HG03135 (cell line): ENCODE results near the gene AMOTL2.

Experiments used
- ATAC-seq: cut with Tn5 transposase; IDR thresholded peaks from one replicate; pipeline ENCODE4 v1.9.1; 2021; ENCODE audit warnings: mild to moderate bottlenecking, moderate library complexity; ENCODE audit not compliant: unreplicated experiment

The AMOTL2 gene

DNA sequence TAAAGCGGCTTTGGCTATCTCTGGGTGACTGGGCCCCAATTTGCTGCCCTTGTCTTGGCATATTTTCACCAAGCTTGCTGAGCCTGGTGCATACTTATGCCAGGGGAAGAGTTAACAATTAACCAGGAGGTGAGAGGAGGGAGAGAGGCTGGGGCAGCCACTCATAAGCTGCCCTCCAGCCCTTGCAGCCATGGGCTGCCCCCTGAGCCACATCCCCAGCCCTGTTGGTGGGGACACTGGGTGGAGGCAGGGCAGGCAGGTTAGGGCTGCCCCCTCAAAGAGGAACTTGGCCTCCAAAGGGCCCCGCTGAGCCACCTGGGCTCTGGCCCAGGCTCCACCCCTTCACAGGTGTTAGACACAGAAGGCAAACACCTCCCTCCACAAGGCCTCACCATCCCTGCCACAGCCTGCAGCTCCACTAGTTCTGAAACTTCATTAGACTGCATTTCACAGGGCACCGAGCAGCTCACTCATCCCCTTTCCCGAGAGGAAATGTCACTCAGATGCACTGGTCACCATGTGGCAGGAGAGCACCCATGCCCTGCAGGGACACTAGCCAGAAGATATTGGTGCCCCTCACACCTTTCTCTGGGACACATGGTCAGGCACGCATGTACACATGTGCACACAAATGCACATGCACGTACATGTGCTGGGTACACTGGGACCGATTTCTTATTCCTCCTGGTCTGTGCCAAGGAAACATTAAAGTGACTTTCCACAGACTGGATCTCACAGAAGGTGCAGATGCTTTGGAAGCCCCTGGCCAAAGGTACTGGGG, 20.2 kb downstream of the AMOTL2 start:
- no peak for ATAC-seq

- ATAC-seq: no peak
Measured at GRCh38 chr3:134353171-134353825, 20.9 kb downstream of the AMOTL2 start.

DNA sequence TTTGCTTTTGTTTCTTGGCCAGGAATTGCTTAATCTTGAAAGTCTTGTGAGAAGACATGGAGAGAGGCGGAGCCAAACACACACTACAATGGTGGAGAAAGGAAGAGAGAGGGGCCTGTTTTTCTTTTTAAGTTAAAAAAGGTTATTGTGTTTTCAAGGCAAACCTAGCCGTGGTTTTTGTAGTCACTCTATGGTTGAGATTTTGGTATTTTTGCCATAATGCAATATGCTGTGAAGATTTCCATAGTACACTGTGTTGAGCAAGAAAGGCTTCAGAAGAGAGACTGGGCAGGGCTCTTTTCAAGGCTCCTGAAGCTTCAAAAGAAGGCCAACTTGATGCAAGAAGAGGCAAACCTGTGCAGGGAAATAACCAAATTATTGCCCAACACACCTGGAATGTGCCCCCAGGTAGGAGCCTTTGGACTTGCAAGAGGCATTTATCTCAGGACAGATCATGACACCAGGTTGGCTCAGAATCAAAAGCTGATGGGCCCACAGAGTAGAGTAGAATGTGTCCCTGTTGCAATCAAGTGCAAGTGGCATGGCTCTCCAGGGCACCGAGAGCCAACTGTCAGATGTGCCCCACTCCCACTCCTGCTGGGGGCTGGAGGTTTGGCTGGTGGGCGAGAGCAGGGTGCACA, 22.1 kb downstream of the AMOTL2 start:
- ATAC-seq: no peak

GRCh38 chr3:134351427-134351826, 22.8 kb downstream of the AMOTL2 start:
- no peak for ATAC-seq

GRCh38 chr3:134350861-134351311, 23.4 kb downstream of the AMOTL2 start:
- no peak for ATAC-seq

DNA sequence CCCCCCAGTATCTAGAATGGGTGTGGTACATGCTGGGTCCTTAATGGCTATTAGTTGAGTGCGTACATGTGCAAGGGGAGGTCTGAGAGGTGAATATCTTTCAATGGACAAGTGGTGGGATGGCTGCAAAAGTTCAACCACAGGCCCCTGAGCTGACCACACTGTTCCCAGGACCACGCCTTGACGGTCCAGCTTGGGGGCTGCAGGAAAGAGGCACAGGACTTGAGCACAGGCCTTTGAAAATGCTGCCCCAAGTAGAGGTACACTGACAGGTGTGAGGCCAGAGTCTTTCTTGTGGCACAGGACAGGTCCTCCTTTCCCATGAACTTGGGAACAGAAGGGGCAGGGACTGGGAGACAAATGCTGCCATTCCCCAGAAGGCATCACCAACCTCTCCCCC, 24.0 kb downstream of the AMOTL2 start:
- ATAC-seq: no peak

DNA sequence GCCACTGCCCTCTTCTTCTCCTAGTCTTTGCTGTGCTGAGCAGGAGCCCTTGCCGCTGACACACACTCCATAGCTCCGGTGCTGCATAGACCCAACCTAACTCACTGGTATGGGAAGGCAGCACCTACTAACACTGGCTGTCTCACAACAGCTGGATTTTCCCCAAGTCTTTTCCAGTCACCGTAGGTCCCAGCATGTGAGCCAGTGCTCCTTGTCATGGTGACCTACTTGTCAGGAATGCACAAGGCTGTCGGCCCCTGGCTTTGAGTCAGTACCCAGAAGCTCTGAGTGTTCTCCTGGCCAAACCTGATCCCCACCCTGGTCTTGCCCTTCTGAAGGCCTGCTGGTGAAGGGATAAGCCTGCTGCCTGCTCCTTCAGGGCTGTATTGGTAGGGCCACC, 25.7 kb downstream of the AMOTL2 start:
- no peak for ATAC-seq

DNA sequence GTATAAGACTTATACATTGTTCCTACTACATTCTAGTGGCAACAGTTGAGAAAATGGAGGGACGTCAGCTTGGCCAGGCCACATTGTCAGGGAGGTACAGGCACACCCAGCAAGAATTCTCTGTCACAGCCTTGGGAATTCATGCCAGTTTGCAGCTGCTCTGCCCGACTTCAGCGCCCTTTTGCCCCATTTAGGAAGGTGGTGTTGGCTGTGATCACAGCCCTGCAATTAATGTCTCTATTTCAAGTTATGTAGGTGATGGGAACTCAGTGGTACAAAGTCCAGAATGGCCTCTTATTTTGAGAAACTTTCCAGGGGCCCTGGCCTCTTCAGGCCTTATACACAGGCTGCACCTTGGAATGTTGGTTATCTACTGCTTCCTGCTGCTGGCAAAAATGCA, 26.7 kb downstream of the AMOTL2 start:
- ATAC-seq: no peak

- no peak for ATAC-seq
Measured at GRCh38 chr3:134346744-134347143, 27.5 kb downstream of the AMOTL2 start.

GRCh38 chr3:134345202-134345601, 29.0 kb downstream of the AMOTL2 start:
- no peak for ATAC-seq

GRCh38 chr3:134344560-134344959, 29.7 kb downstream of the AMOTL2 start:
- no peak for ATAC-seq

- no peak for ATAC-seq
Measured at GRCh38 chr3:134342259-134342658, 32.0 kb downstream of the AMOTL2 start.

DNA sequence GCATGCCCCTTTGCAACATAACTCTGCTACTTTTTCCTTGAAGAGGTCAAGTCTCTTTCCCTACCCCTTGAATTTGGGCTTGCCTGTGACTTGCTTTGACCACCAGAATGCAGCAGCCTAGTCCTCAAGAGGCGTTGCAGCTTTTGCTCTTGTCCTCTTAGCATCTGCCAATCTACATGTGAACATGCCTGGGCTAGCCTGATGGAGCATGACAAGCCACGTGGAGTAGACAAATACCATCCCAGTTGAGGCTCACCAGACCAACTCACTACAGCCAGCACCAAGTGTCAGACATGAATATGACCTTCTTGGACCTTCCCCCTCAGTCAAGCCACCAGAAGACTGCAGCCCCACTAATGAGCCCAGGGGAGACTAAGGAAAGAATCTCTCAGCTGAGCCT, 32.9 kb downstream of the AMOTL2 start:
- no peak for ATAC-seq

GRCh38 chr3:134340982-134341365, 33.3 kb downstream of the AMOTL2 start:
- no peak for ATAC-seq

- ATAC-seq: no peak
Measured at GRCh38 chr3:134340362-134340981, 33.8 kb downstream of the AMOTL2 start.

DNA sequence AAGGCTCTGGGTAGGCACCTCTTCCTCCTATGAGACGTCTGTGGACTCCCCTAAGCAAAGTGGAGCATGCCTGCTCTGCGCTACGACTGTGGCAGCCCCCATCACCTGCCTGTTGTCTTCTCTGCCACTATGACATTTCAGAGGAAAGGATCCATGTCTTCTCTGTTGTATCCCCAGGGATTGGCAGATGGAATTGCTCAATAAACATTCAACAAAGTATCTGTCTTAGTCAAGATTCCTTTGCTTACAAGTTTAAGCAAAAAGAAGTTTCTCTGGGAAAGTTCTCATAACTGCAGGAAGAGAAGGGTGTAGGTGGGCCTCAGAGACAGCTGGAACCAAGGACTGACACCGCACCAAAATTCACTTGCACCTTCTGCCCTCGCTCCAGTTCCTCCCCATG, 34.3 kb downstream of the AMOTL2 start:
- no peak for ATAC-seq

GRCh38 chr3:134339331-134339730, 34.9 kb downstream of the AMOTL2 start:
- no peak for ATAC-seq

GRCh38 chr3:134338516-134339261, 35.6 kb downstream of the AMOTL2 start:
- ATAC-seq: no peak

- ATAC-seq: no peak
Measured at GRCh38 chr3:134338201-134338512, 36.1 kb downstream of the AMOTL2 start.

- no peak for ATAC-seq
Measured at GRCh38 chr3:134337511-134338200, 36.6 kb downstream of the AMOTL2 start.
